DMS 273 treated with DMSO at 0.1 percent for 48 hours (cell line): ENCODE measurements around the gene RPS15A.
"Not testable (repeated sequence)": the region's sequence is repeated elsewhere in the genome, so short reads cannot be mapped to it uniquely, and the experiment has no call there.

ENCODE experiments used
- DNase-seq: peaks from one replicate; lab custom pipeline; 2025; lab: John Stamatoyannopoulos, UW

The RPS15A gene

DNA sequence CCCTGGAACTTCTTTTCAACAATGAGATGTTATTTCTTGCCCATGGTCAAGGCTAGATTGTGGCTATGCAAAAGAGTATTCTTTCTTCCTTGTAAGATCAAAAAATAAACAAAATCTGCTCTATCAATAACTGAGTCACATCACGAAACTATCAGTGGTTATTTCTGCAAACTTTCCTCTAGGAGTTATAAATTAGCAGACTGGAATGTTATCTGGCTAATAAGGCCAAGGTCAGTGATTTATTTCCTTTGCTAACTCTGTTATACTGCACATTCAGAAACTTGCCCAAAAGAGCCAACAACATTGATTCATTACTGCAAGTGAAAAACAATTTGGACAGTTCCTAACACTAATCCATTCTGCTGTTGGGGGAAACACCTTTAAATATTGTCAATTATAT, 6.2 kb upstream of the RPS15A start:
- DNase-seq, result no peak

DNA sequence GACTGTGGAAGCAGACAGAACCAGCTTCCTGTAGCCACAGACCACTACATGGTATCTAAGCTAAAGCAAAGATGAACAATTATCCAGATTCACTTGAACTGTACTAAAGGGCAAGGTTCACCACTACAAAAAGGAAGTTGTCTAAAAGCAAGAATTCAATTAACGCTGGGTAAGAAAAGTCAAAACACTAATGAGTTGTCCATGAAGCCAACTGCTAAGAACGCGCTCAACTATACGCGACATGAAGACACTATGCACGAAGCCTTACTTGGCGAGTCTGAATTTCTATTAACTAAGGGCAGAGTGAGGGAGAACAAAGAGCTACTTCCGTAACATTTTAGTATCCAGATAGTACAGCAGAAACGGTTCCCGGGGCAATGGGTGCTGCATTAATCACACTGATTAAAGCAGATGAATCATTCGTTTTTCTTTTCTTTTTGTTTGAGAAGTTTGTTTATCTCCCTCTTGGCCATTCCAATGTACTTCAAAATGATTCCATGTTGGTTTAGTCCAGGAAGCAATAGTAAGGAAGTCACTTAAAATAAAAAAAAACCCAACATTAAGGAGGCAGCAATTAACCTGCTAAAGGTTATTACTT, 2.8 kb upstream of the RPS15A start:
- DNase-seq, result no peak

DNA sequence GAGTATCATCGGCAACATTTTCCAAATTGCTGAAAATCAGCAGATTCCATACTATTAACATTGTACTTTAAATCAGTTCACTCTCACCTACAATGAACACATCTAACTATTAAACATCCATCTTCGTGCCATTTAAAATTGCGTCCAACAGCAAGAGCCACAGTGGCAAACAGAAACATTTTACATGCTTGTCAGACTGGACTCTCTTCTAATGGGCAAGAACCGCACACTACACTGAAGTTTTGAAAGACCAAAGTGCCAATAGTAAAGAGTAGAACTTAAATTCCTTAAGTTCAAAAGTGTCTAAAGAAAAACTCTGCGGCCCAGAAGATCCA, 652 bp downstream of the RPS15A start:
- no peak for DNase-seq

DNA sequence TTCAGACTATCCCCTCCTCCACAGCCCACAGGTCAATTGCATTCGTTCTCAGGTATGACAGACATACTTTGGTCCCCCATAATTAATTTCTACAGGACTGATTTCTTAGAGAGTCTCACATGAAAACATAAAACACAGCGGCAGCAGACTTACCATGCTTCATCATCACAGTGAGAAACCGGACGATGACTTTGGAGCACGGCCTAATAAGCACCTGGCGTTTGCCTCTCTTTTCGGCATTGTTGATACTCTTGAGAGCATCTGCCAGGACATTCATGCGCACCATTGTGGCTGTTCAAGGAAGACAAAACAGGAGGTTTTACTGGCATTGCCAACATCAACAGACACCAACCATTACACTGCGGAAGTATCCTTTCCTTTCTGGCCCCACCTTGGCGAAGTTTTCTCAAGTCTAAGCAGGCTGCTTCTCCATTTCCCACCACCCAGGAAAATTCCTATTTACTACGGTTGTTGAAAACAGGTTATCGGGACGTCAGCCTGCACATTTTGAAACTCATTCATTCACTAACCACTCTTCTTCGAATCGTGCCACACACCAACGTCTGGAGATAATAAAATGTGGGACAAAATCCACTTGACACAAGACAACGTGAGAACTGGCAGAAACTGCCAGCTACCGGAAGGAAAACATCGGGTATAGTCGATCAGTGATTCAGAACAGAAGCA, 1.2 kb downstream of the RPS15A start:
- no peak for DNase-seq

DNA sequence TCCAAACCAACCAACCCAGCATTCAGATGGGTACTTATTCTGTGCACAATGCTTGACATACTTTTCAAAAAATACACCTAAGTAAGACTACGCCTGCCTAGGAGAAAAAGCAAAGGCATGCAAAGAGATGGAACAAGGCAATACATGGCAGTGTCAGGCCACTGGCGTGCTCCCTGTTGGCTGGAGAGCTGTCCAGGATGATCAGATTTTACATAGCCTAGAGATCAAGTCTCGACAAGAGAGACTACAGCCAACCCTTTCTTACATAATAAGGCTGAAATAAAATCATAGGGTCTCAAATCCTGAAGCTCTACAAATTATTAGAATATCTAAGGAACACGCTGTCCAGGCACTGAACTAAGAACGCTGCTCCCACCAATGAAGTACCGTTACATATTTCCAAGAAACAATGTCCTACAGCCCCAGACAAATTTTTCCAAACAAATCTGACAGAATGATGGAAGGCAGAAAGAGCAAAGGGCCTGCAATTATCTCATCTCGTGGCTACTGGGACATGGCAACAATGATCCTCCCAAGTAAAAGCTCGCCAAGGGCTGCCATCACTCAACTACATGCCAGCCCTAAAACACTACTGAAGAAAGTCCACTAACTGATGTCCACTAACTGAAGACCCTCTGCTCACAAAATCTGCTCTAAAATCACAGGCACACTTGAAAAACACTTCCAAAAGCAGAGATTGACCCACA, 5.1 kb downstream of the RPS15A start:
- no peak for DNase-seq

DNA sequence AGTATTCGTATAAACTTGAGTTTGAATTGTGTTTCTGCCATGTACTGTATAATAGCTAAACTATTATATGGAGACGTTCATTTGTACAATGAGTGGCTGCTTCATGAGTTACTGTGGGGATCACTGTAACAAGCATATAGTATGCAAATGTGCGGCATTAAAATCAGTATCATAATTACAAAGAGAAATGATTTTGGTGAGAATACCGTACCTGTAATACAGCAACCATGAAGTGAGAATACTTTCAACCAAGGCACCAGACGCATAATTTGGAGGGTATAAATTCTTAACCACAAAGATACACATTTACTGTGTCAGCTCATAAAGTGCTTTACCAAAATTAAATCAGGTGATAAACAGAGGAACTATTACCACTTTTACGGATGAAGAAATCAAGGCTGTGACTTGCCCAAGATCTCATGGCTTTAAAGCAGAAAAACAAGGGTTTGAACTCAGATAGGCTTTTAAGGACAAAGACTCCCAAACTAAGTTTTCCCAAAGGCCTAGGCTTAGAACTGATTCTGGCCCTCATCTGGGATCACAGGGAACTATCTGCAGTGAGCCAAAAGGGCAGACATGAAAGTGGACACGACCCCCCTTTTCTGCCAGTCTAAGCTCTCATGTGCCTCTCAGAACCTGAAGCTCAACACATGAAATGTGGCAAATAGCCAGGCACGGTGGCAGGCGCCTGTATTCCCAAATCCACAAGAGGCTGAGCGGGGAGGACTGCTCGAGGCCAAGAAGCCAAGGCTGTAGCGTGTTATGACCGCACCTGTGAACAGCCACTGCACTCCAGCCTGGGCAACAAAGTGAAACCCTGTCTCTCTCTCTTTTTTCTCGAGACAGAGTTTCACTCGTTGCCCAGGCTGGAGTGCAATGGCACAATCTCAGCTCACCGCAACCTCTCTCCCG, 6.4 kb downstream of the RPS15A start:
- no peak for DNase-seq

DNA sequence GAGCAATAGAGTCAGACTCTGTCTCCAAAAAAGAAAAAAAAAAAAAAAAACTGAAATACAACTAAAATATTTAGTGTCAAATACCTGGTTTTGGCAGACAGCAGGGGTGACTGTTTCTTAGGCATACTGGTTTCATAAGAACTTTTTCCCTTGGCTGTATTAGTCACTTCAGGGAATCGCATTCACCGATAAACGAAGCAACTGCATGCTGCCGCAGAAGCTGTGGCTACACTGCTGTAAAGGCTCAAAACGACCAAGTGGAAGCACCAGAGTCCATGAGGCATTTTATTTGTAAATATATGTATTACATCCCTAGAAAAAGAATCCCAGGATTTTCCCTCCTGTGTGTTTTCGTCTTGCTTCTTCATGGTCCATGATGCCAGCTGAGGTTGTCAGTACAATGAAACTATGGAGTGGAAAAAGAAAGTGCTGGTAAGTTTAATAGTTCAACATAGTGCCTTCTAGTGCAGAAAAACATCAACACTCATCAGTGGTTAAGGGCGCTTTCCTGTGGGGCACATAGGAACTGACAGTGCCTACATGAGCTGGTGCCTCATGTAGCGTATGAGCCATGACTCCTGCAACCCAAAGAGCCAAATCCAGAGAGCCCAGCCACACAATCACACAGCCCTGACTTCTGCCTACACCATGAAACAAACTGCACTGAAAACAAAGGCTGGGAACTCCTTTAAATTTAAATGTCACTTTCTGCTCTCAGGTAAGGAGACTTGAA, 7.3 kb downstream of the RPS15A start:
- no peak for DNase-seq

DNA sequence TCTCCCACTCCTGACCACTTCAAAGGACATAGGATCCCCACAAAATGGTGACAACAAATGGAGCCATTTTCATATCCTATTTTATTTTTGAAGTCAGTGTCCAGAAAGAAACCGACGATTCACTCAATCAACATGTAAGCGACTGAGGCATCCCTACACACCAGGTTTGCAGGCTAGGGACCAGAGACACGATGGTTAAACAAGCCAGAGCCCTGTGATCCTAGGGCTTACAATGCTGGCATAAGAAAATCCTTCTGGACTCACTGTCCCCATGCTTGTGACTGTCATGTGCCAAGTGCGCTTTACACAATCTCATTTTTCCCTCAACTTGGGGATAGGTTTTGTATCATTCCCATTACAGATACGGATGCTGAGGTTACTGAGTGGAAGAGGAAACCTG, 8.9 kb downstream of the RPS15A start:
- not testable (repeated sequence) for DNase-seq

DNA sequence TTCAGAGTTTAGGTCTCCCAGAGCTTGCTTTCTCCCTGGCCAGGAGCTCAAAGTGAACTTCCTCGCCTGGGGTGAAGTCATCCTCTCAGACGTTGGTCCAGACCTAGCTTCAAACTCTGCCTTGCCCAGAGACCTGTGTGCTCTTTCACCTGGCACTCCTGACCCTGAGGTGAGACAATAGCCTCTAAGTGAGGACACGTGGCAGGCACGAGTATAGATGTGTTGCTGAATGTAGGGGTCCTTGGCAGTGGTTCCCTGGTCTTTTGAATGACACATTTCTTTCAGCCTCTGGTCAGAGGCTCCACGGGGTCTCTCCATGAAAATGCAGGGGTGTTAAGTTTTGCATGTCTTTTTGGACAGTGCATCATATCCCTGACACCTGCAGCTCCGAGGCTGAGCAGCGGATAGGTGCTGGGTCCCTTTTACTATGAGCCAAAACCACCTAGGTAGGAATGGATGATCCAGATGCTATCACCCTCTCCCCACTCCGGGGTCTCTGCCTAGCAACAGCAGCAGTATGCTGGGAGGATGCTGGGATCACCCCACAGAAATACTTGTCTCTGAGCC, 9.6 kb downstream of the RPS15A start:
- DNase-seq, result not testable (repeated sequence)

DNA sequence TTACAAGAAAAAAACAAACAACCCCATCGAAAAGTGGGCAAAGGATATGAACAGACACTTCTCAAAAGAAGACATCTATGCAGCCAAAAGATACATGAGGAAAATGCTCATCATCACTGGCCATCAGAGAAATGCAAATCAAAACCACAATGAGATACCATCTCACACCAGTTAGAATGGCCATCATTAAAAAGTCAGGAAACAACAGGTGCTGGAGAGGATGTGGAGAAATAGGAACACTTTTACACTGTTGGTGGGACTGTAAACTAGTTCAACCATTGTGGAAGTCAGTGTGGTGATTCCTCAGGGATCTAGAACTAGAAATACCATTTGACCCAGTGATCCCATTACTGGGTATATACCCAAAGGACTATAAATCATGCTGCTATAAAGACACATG, 12.5 kb downstream of the RPS15A start:
- DNase-seq, result not testable (repeated sequence)

DNA sequence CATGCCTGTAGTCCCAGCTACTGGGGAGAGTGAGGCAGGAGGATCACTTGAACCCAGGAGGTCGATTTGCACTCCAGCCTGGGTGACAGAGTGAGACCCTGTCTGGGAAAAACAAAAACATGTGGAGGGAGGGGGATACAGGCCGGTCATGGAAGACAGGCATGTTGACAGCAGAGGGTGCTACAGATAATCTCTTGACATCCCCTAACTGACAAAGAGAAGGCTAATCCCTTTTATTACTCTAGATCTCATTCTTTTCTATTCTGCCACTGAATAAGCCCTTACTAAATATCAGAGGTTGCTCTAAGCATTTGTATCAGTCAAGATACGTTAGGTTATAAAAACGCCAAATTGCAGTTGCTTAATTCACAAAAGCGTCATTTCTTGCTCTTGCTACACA, 13.8 kb downstream of the RPS15A start:
- not testable (repeated sequence) for DNase-seq

DNA sequence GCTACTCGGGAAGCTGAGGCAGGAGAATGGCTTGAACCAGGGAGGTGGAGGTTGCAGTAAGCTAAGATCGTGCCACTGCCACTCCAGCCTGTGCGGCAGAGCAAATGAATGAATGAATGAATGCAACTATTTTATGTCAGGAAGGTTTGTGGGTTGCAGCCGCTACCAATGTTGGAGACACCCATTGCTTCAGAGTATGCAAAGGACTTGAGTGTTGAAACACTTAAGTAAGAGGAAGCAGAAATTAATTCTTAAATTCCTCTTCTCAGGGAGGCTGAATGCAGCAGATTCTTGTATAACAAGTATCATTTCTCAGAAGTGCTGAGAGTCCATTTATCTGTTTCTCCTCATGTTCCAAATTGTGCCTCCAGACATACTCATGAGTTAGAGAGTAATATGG, 15.5 kb downstream of the RPS15A start:
- not testable (repeated sequence) for DNase-seq

DNA sequence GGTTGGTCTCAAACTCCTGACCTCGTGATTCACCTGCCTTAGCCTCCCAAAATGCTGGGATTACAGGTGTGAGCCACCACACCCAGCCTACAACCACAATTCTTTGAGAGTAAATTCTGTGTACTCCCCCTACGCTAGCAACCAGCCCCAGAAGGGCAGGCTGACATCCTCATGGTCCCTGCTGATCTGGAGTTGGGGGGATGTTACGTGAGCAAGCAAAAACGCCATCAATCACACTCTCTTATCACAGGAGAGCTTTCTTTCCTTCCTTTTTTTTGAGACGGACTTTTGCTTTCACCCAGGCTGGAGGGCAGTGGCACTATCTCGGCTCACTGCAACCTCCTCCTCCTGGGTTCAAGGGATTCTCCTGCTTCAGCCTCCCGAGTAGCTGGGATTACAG, 18.0 kb downstream of the RPS15A start:
- DNase-seq, result not testable (repeated sequence)

DNA sequence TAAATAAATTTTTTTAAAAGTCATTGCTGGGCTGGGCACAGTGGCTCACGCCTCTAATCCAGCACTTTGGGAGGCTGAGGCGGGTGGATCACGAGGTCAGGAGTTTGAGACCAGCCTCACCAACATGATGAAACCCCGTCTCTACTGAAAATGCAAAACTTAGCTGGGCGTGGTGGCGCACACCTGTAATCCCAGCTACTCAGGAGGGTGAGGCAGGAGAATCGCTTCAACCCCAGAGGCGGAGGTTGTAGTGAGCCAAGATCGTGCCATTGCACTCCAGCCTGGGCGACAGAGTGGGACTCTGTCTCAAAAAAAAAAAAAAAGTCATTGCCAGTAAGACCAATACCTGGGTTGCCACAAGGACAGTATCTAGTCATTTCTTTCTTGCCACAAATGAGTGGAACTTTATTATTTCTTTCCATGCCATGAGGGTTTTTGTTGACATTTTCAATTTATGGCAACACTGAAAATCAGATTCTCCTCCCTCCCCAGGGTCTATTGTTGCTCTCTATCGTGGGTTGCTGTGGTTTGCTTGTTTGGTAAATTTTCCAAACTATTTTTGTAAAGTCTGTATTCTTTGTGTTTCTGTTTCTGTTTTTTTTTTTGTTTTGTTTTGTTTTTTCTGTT, 19.7 kb downstream of the RPS15A start:
- not testable (repeated sequence) for DNase-seq

DNA sequence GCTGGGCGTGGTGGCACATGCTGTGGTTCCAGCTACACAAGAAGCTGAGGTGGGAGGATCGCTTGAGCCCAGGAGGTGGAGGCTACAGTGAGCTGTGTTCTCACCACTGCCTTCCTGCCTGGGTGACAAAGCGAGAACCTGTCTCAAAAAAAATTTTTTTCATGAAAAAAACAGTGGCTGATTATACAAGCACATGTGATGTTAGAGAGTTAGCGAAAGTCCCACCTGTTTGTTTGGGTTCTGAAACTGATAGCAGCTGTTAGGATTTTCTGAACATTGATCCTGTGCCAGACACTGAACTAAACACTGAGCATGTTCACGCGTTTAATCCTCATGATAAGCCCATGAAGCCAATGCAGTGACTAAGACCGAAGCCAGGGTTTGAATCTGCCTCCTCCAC, 22.9 kb downstream of the RPS15A start:
- not testable (repeated sequence) for DNase-seq

DNA sequence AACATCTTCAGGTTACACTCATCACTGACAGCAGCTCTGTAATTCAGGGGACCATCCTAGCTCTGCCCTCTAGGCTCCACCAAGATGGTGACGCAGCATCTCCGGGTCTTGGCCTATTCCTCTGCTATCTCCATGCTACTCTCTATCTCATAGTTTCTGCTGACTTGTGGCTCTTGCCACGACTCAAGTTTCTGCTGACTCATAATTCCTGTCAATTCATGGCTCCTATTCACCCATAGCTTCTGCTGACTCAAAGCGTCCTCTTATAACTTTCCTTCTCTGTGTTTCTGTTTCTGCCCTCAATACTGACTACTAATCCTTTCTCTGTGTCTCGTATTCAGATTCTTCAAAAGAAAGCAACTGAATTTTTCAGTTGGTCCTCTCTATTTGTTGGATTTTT, 27.4 kb downstream of the RPS15A start:
- DNase-seq, result not testable (repeated sequence)

DNA sequence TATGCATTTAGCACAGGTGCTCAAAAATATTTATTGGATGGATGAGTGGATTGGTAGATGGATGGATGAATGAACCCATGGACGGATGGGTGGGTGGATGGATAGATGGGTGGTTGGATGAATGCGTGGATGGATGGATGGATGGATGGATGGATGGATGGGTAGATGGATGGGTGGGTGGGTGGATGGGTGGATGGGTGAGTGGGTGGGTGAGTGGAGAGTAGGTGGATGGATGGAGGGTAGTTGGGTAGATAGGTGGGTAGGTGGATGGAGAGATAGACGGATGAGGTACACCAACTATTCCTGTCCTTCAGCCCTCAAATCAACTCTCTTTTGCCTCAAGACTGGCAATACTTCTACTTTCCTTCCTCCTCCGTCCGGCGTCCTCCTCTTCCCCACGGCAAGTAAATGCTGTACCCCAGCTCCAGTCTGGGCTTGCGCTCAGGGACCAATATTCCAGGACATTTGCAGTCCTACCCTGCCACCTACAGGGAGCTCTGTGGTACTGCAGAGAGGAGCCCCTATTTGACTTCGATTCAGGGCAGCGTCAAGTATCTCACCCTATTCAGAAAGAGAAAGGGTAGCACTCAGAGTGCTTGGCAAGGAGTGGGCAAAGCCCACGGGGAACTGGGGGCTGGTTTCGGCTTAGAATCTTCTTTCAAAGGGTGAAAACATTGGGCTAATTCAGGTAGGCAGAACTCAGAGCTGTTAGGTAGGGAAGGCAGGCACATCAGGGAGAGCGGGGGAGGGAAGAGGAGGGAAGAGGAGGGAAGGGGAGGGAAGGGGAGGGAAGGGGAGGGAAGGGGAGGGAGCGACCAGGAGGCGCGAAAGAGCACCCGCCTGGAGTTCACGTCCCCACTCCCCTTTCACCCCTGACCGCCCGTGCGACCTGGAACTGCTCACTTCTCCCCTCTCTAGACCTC, 30.3 kb downstream of the RPS15A start:
- DNase-seq, result not testable (repeated sequence)

DNA sequence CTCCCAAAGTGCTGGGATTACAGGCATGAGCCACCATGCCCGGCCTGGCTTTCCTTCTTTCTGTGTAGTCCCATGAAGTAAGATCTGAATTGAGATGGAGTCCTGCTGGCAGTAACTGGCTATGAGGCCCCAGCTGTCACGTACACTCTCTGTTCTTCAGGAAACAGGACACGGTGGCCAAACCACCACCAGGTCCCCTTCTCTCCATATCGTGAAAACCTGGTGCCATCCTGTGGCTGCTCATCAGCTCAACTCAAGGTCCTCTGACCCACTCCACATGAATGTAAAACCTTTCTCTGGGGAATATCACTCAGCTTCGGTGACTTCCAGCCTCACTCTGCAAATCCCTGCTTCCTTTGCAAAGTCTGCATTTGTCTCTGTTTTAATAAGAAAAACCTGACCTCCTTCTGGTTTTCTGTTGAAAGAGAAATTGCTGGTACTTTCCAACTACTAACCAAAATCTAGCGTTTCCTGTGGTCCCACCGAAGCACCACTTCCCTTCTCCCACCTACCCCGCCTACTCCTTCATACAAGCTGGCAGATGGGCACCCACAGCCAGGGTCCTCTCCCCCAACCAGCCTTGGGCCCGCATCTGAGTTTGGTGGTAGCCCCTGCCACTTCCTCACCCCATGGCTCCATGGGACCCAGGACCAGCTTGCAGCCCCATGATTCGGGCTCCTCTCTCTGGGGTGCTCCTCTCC, 32.0 kb downstream of the RPS15A start:
- not testable (repeated sequence) for DNase-seq

DNA sequence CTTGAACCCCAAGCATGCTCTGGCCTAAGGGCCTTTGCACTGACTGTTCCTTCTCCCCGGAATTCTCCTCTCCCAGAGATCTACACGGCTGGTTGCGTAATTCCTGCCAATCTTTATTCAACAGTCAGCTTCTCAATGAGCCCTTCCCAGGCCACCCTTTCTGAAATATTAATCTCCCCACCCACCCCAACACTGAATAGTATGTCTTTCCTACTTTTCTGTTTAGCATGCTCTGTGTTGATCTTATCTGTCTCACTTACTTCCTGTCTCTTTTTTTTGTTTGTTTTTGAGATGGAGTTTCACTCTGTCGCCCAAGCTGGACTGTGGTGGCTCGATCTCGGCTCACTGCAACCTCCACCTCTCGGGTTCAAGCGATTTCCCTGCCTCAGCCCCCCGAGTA, 33.5 kb downstream of the RPS15A start:
- not testable (repeated sequence) for DNase-seq
